ENCODE results near the gene SS18L1.

Gene SS18L1

GRCh38 chr20:62120365-62120762 is 23.2 kb upstream of the SS18L1 start:
- no peak for DNase-seq

- DNase-seq = no peak
These were observed 22.4 kb upstream of the SS18L1 start for GRCh38 chr20:62120990-62121775.

GRCh38 chr20:62121776-62122653 is 21.6 kb upstream of the SS18L1 start, which contains the start of gene LSM14B:
Gene LSM14B, plus strand, starts transcription at chr20:62122475. Its CDS starts 192 bp downstream, at chr20:62122667.
- DNase-seq = peak; percentile 98

- peak; percentile 56 for DNase-seq
These were observed 20.7 kb upstream of the SS18L1 start for GRCh38 chr20:62122654-62123449.

- no peak for DNase-seq
These were observed 20.0 kb upstream of the SS18L1 start for GRCh38 chr20:62123450-62124118.

DNA sequence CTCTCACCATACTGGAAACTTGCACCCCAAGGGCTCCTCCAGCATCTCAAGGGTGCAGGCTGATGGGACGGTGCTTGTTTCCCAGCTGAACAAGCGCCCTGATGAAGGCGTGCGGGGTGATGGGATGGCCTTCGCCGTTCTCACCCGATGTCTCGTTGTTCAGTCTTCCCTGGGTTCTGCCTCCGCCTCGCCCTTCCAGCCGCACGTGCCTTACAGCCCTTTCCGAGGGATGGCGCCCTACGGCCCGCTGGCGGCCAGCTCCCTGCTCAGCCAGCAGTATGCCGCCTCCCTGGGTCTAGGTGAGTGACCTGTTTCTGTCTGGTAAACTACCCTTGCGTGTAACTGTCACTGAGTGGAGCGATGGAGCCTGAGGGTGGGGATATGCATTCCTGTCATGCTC is 17.4 kb upstream of the SS18L1 start:
- DNase-seq = no peak

- DNase-seq = no peak
These were observed 15.8 kb upstream of the SS18L1 start for GRCh38 chr20:62127799-62128198.

GRCh38 chr20:62128502-62128901 is 15.1 kb upstream of the SS18L1 start:
- DNase-seq = no peak

DNA sequence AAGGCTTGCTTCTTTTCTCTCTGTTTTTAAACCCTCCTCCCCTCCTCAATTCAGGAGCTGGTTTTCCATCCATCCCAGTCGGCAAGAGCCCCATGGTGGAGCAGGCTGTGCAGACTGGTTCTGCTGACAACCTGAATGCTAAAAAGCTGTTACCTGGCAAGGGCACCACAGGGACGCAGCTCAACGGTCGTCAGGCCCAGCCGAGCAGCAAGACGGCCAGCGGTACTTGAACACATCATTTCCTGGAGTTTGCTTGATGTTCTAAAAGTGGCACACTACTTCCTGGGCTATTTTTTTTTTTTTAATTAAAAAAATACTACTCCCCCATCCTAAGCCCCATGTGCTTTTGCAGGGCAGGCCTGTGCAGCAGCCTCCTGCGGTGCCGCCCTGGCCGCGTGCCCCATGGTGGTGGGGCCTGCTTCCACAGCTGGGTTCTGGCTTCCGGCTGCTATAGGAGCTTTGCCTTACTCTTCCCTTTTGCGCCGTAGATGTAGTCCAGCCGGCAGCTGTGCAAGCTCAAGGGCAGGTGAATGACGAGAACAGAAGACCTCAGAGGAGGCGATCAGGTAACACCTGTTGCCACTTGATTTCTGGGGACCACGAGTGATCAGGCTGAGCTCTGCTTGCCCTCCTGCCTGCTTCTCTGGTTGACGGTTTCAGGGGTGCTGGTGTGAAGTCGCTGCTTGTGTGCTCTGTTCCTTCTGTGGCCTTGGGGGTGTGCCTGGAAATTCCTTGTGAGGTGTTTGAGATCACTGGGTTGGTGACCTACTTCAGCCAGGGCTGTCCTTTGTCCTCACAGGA is 13.6 kb upstream of the SS18L1 start:
- DNase-seq = no peak

- no peak for DNase-seq
These were observed 11.8 kb upstream of the SS18L1 start for GRCh38 chr20:62131560-62132320.

DNA sequence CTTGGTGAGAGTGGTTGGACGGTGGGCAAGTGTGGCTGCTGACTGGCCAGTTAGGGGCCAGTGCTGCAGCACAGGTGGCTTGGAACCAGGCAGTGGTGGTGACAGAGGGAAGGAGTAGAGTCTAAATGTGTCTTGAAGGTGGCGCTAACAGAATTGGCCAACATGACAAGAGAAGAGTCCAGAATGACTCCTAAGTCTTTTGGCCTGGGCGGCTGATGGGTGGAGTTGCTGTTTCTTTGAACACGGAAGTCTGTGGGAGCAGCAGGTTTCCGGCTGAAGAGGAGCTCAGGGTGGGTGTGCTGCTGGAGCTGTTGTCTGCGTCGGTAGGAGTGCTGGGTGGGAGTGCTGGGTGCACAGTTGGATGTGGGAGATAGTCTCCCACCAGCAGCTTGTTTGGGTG is 11.1 kb upstream of the SS18L1 start:
- no peak for DNase-seq

GRCh38 chr20:62133051-62133845 is 10.3 kb upstream of the SS18L1 start:
- no peak for DNase-seq

- no peak for DNase-seq
These were observed 9.7 kb upstream of the SS18L1 start for GRCh38 chr20:62133864-62134263.

GRCh38 chr20:62134735-62135231 is 8.8 kb upstream of the SS18L1 start:
- DNase-seq = no peak

- no peak for DNase-seq
These were observed 7.8 kb upstream of the SS18L1 start for GRCh38 chr20:62135573-62136266.

GRCh38 chr20:62136283-62137091 is 7.1 kb upstream of the SS18L1 start:
- DNase-seq = peak; percentile 75

DNA sequence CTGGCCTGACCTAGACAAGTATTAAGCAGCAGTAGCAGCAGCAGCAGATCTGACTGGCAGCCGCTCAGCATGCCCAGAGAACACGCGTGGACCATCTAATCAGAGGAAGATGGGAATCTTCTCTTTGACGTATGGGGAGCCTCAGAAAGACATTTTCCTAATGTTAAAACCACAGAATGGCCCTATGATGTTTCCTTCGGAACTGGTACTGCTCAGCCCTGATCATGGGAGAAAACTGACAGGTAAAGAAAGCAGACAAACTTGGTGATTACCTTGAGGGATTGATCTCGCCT is 6.5 kb upstream of the SS18L1 start:
- DNase-seq = no peak

DNA sequence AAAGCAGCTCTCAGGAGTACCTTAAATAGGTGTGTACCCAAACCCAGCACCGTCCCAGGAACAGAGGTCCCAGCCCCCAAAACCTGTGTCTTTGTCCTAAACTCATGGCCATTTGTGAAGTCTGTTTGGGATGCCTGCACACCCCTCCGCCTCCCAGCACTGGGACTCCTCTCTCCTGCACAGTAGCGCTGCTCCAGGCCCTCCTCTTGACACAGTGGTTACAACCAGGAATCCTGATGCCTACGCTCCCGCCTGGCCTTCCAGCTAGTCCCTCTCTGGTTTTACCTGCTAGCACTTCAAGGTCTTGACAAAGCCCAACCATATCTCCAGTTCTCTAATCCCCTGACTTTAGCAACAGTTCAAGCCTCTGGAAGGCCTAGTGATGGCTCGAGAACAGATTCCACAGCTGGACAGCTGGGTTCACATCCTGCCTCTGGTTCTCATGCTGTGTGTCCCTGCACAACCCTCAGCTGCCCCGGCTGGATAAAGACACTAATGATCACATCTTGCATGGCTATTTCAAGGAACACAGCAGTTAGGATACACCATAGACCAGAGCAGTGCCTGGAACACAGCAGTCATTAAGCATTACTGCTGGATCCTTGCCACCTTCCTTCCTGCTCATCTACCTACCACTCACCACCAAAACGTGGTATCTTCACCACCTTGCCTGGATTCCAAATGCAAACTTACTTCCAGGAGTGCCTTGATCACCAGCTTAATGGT is 5.9 kb upstream of the SS18L1 start:
- no peak for DNase-seq
